PFSK-1 (cell line): ENCODE measurements around the gene UCK1.

Source experiments
- FOXP2 ChIP-seq: optimal IDR thresholded peaks from 2 replicates; pipeline ENCODE3; 2011; ENCODE audit warnings: borderline replicate concordance, control low read depth, inconsistent platforms; ENCODE audit not compliant: insufficient read depth; ENCODE audit errors: extremely low read length, extremely low read depth
- POLR2AphosphoS5 ChIP-seq: IDR thresholded peaks from 2 replicates; pipeline ENCODE4 v1.6.1; 2012; ENCODE audit warnings: low read depth, mild to moderate bottlenecking, control low read depth, low read length, moderate library complexity
- REST ChIP-seq, 2 experiments: IDR thresholded peaks; 2 replicates each; pipeline versions ENCODE4 v1.6.1 to v1.8.0; 2011 to 2012; ENCODE audit warnings: low read depth in 2 of 2, low read length in 2 of 2, control low read depth in 1 of 2, inconsistent platforms in 1 of 2, mild to moderate bottlenecking in 1 of 2, moderate library complexity in 1 of 2; ENCODE audit not compliant: insufficient read depth in 1 of 2
- SIN3A ChIP-seq: IDR thresholded peaks from 2 replicates; pipeline ENCODE4 v1.6.1; 2012; ENCODE audit warnings: mild to moderate bottlenecking, low read length, moderate library complexity, borderline replicate concordance; ENCODE audit not compliant: insufficient read depth
- TAF1 ChIP-seq: IDR thresholded peaks from 2 replicates; pipeline ENCODE4 v1.6.1; 2012; ENCODE audit warnings: low read length, control low read depth, borderline replicate concordance; ENCODE audit not compliant: insufficient read depth

- TF ChIP-seq POLR2AphosphoS5 = no peak
- TF ChIP-seq TAF1 = no peak
- TF ChIP-seq REST (IDR thresholded peaks at IDR 0.05; ENCODE audit: insufficient read depth in 1 of 2, low read depth in 2 of 2, low read length in 2 of 2) = no peak
- no peak for TF ChIP-seq FOXP2
- no peak for TF ChIP-seq SIN3A
Observed at GRCh38 chr9:131557855-131558548, 26.9 kb upstream of the UCK1 start.
